CD4-positive, alpha-beta T cell treated with Interleukin-1 beta for 1 hour (primary cell): Measurements from ENCODE around the gene GNG12.
"Not testable (repeated sequence)": the region's sequence is repeated elsewhere in the genome, so short reads cannot be mapped to it uniquely, and the experiment has no call there.

ENCODE experiments used
- DNase-seq, 2 donors: peaks; one replicate each; pipeline ENCODE4 v3.0.0-alpha.2; 2020 to 2022

The GNG12 gene

DNA sequence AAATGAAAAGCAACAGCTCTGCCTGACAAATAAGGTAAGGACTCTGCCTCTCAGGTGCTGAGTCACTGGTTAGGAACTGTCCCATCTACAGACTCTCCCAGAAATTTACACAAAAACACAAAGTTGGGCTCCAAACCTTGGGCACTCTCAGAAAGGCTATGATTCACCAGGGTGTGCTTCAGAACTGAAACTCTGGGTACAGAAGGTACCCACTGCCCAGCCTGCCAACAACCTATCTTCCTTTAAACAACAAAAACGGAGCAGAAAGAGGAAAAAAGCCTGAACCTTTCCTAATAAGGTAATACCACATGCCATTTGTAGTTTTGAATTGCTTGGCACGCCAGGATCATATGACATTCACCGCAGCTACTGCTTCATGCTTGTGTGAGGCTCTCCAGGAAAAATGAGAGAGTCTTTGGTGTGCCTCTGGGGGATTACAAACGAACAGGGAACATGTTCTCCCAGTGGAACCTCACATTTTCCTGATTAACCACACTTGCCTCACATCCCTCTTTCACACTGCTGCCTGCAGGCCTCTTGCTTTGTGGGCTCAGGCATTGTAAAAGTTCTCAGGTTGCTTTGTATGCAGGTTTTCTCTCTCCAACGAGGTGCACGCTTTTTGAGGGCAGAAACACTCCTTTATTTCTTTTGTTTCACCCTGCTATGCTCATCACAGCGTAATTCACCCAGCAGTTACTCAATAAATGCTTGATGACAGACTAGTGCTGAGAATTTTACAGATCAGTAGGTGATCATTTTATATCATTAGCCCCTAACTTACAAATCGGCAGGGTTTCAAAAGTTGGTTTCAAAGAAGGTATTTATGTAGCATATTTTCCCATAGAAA lies 83.2 kb downstream of the GNG12 start:
- DNase-seq = no peak

DNA sequence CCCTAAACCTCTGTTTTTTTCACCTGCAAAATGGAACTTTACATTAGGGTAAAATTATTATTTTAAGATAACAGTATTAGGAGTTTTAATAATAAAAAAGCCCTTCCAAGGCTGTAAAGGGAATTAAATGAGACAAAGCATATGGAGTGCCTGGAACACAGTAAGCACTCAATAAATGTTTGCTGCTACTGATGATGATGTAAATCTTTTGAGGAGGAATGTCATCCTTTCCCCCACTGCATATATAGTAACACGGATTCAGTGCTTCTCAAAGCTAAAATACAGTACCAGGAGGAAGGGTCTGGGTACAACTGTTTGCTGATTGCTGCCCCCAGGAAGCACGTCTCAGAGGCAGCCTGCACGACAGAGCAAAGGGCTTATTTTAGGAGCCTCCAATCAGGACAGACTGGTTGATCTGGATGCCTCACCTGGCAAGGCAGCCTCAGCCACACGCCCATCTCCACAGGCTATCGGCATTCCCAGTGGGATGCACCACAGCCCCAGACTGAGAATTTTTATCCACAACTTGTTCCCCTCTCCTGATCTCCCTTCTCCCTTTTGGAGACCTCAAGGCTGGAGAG lies 83.9 kb downstream of the GNG12 start:
- no peak for DNase-seq

DNA sequence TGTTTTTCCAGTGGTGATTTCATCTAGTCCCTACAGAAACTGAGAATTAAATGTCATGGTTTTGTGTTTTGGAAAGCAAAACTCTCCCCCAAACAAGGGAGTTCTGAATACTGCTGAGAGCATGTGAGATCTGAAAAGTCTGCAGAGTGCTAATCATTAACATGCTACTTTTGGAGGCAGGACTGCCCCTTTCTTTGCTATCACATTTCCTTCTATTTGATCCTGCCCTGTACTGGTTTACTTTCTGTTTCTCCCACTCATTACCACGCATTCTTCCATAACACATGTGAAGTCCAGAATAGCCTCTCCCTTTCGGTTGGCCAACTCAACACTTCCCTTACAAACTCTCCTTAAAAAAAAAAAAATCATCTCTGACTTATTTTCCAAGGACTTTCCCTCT lies 84.6 kb downstream of the GNG12 start:
- DNase-seq = no peak

DNA sequence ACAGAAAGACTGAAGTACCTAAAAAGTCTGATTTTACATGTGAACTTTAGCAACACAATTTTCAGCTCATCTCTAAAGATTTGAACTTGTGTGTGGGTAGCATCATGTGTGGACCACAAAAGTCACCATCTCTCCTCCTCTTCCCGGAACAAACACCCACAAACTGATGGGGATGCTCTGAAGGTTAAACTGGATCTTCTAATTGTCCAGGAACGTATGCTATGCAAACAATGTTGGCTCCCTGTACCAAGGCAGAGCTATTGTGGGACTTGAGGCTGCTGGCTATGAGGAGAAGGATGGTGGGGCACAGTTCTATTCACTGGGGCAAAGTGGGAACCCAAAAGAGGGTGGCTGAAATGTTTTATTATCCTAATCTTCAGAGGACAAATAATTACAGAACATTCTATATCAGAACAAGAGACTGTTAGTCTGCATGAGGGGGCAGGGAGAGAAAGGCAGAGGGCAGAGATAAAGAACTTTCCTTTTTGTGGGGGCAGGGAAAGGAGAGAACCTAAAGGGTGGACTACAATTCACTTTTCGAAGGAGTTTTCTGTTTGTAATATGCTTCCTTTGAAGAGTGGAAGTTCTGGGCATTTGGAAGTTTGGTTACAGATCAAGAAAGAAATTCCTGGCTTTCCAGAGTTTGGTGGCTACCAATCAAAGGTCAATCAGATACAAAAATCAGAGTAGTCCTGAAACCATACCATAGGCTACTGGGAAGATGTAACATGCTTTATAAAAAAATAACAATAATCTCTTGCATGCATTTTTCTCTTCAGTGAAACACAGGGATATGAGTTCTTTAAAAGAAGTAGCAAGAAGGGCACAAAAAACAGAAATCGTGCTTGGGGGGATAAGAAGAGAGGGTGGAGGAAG lies 85.4 kb downstream of the GNG12 start:
- DNase-seq = no peak

DNA sequence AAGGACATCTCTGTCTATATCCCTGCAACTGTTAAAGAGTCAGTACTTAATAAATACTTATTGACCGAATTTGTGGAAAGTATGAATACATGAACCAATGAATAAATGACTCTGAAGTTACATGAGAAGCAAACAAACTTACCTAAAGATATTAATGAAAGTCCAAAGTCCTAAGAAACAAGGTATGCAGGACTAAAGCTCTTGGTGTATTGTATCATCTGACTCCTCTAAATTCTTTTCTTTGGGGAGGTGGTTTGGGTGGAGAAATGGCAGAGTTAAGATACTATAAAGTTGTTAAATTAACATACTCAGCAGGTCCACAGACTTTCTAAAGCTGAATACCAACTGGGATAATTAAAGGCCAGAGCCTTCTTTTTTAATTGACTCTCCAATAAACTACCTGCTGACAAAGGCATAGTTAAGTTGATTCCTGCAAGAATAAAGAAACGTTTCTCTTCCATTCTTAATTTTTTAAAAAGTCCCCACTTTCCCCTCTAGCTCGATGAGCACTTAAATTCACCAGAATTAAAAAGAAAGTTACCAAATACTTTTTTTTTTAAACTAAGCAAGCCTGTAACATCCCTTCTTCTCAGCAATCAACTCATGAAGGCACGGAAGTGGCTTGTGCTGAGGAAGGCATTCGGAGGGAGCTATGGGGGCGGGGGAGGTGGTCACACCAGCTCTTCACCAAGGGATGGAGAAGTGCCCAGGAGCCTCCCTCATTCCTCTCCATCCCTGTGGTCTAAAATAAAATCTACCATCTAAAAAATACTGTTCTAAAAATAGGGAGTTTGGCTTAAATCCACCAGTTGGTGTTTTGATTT lies 87.2 kb downstream of the GNG12 start:
- DNase-seq = no peak

DNA sequence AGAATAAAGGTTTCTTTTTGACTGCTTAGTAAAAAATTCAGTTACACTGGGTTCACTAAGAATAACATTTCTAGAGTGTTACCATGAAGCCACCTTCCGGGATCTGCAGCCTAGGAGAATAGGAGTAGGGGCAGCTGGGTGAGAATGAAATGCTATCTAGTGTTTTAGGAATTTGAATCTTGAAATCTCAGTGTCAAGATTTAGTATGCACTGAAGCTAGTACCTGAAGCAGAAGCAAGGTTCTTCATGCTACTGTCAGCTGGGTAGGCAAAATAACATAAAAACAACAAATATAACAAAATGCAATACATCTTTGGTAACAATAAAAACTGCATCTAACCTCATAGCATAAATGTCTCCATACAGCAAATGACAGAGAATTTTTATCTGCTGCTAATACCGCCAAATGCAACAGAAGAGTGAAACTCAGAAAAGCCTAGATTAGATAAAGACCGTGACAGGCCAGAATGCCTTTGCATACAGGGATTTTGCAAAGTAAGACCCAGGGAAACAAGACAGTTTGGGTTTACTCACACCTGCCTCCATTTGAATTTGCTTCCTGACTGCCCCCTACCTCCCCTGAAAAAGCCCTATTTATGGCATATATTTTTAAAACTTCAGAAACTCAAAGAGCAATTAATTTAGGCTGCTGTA lies 90.1 kb downstream of the GNG12 start:
- no peak for DNase-seq

DNA sequence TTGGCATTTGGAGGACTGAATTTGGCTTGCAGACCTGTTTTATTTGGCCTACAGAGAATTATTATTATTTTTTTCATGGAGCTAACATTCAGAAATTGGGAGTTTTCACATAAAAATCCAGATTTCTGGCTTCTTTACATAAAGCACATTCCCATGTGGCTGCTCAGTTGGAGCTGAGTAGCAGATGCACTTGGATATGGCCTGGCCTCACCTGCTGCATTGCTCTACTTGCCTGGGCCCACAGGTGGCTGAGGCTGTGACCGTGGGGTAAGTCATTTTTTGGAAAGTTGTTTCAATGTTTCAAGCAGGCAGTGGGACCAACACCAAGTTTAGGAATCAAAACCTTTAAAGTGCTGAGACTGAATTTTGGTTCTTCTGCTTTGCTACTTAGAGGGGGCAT lies 91.5 kb downstream of the GNG12 start:
- DNase-seq = no peak

DNA sequence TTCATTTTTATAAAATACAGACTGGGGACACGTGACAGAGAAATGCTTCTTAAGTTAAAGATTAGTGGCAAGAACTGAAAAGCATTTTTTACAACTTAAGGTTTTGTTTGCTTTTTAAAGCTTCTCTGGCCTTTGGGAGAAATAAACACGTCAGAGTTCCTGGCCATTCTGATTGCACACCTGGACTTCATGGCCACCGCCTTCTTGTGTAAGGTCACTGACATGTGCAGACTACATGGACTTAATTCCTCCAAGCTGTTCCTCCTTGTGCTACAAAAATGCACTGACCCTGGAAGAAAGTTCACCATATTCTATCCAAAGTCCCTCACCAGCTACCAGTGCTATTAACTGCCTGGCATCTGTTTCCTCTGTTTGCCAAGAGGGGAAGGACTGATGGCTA lies 92.1 kb downstream of the GNG12 start:
- no peak for DNase-seq

DNA sequence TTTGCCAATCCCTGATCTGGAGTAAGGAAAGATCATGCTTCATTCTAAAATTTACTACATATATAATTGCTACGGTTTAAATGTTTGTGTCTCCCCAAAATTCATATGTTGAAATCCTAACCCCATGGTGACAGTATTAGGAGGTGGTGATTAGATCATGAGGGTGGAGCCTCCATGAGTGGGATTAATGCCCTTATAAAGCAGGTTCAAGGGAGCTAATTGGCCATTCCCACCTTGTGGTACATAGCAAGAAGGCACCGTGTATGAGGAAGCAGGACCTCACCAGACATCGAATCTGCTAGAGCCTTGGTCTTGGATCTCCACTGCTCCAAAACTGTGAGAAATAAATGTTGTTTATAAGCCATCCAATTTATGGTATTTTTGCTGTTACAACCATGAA lies 92.7 kb downstream of the GNG12 start:
- no peak for DNase-seq

DNA sequence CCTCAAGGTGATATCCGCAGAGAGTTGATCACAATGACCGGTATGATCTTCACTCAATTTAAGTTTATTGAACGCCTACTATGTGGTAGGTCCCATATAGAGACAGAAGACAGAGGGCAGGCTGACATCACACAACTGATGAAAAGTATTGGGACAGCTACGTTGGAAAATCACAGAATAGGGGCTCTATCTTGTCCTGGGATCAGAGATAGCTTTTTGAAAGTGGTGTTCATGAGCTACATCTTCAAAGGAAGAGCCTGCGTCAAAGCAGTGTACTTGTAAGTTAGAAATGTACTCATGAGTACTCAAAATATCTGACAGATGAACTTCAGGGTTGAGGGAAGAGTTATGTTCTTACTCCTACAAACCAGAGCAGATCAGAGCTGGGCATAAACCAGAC lies 93.9 kb downstream of the GNG12 start:
- no peak for DNase-seq

DNA sequence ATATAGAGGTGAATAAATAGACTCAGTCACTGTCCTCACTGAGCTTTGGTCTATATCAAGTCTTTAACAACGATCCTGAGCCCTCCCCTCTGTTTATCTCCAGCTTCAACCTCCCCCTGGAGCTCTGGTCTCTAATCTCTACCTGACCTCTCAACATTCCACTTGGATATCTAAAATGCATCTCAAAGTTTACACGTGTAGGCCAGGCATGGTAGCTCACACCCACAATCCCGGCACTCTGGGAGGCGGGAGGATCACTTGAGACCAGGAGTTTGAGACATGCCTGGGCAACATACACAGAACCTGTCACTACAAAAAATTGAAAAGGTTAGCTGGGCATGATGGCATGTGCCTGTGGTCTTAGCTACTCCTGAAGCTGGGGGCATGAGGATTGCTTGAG lies 94.9 kb downstream of the GNG12 start:
- no peak for DNase-seq

DNA sequence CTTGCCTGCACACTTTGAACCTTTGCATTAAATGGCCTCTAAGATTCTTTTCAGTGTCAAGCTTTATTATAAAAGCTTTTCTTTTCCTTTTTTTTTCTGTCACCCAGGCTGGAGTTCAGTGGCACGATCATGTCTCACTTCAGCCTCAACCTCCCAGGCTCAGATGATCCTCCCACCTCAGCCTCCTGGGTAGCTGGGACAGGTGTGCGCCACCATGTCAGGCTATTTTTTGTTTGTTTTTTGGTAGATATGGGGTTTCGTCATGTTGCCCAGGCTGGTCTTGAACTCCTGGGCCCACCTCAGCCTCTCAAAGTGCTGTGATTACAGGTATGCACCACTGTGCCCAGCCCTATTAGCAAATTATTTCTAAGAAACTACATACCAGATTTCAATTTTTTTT lies 95.4 kb downstream of the GNG12 start:
- DNase-seq = no peak

DNA sequence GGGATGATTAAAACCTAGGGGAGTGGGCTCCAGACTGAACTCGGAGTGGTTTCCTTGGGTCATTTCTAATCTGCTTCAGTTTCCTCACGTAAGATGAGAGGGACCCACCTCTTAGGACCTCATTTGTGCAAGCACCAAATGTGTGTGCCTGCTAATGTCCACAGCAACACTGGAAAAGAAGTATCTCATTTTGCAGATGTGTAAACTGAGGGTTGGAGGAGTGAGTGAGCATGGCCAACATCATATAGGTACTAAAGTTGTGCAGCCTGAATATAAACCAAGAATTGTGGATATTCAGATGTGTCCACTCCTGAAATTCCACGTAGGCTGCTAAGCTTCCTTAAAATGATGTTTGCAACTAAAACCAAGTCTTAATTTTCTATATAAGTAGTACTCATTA lies 96.5 kb downstream of the GNG12 start:
- DNase-seq = no peak

DNA sequence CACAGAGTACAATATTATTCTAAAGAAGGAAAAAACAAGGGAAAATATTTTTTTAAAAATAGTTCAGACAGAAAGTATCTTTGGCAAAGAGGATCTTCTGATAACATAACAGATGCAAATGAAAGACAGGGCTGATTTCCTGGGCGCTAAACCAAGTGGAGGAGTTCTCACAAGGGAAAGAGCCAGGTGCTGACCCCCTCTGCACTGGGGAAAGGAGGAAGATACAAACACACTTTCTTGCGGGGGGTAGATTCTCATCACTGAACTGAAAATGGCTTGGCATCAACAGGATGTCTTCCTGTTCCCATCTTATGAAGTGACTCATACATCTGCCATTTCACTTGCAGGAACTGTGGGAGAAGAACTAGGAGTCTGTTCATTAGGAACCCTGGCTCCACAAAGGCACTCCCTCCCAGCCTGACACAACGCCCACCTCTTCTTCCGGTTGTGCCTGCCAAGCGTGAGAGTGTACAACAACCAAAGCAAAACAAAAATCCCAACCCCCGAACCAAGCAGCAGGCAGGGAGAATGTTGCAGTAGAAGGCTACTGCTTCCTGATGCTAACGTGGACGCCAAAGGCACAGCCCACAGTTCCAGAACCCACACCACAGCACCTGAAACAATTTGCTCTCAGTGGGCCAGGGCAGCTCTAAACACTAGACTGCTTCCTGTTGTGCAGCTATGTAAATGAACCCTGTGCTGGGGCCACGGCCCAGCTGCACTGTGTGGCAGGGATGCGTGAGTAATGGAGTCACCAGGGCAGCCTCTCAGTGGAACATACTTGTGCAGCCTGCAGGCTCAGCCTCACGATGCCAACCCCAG lies 97.2 kb downstream of the GNG12 start:
- DNase-seq = peak; percentile 29 to 30

DNA sequence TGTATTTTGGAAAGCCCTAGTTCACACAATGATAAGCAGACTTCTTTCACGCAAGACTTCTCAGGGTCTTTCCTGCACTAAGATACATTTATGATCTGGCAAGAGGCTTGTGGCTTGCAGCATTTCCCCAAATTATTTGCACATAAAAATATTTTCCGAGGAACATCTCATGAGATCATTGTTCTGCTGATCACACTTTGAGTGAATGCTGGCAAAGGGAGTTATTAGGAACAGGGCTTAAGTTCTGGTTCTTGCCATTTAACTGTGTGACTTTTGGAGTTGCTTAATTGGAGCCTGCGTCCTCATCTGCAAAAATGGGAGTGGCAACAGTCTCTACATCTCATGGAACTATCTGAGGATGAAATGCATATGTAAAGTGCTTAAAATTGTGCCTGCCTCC lies 98.1 kb downstream of the GNG12 start:
- DNase-seq = no peak

DNA sequence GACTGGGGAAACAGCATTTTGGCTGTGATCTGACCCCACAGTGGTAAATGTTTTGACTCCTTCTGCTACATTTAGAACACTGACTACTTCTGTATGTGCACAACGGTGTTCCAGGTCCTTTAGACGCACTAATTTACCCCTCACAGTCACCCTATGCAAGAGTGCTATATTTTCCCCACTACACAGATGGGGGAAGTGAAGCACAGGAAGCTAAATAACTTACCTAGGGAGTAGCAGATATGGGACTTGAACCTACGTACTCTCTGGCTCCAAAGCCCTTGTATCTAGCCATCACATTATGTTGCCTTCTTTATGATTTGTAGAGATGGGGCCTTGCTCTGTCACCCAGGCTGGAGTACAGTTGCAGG lies 99.0 kb downstream of the GNG12 start:
- DNase-seq = no peak

DNA sequence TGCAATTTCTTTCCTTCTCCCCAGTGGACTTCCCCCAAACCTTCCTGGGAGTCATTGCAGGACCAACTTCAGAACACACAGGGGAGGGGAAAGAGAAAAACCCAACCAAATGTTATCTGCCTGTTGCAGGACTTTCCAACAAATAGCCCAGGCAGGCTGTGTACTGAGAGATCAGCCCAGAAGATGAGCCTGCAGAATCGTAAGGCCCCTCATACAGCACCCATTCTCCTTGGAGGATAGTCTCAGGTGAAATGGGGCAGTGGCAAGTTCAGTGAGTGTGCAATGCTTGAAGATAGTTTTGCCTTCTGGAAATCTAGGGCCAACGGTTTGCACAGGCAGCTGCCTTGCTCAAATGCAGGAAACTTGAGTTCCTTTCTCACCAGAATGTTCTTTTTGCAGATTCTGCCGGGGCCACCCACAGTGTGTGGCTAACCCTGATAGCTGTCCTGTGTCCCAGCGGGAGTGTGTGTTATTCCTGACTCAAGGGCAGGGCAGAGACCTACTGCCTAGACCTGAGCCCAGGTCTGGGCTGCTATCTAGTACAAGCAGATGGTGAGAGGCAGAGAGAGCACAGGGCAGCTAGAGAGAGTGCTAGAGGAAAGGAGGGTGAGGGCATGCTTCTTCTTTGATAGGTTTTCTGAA lies 99.5 kb downstream of the GNG12 start:
- no peak for DNase-seq

DNA sequence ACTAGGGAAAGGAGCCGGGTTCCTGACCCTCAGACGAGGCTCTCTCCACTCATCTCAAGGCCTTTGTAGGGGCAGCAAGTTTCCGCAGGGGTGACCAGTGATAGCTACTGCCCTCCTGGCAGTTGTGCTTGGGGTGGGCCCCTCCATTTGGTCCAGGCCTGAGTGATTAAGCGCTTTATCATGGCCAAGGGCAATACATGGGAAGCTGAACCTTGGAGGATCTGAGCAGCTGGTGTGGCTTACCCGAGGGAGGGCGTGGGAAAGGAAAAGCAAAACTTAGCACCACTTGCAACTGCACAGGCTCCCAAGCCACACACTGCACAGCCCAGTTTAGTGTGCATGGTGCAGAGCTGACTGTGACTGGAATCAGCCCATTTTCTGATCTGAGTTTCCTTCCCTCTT lies 100.5 kb downstream of the GNG12 start:
- no peak for DNase-seq

DNA sequence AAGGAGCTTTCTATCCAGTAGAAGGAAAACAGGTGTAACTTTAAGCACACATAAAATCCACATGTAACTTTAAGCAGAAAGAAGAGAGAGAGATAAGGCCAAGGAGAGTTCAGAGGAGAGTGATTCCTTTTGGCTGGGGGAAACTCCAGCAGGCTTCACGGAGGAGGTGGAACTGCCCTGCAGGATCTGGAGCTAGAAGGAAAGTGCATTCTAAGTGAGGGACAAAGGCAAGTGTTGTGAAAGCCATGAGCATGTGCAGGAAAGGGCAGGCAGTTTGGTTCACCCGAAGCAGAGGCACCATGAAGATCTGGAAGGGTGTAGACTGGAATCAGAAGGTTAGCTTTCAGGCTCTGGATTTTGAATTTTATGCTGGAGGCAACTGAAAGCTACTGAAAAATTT lies 101.9 kb downstream of the GNG12 start:
- DNase-seq = no peak

DNA sequence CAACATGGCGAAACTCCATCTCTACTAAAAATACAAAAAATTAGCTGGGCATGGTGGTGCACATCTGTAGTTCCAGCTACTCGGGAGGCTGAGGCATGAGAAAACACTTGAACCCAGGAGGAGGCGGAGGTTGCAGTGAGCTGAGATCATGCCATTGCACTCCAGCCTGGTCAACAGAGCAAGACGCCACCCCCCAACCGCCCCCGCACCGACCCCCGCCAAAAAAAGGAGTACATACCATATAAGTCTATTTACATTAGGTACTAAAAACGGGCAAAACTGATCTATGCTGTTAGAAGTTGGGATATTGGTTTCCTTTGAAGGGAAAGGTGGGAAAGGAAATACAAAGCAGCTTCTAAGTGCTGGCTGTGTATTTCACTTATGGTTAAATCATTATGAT lies 103.0 kb downstream of the GNG12 start:
- DNase-seq = not testable (repeated sequence)

DNA sequence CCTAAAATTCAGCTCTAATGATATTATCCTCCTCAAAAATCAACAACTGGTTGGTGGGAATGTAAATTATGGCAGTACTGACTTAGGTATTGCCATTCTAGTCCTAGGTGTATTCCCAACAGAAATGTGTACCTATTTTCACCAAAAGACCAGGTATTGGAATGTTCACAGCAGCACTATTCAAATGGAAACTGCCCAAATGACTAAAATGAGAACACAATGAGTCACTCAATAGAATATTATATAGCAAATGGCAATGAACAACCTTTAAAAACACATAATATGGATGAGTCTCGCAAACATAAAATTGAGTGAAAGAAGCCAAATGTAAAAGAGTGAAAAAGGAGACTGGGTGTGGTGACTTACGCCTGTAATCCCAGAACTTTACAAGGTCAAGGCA lies 103.4 kb downstream of the GNG12 start:
- no peak for DNase-seq
